GM19397 (cell line): ENCODE measurements around the gene RNH1.

ENCODE experiments used
- ATAC-seq: cut with Tn5 transposase; IDR thresholded peaks from one replicate; pipeline ENCODE4 v1.9.1; 2021; ENCODE audit warnings: mild to moderate bottlenecking, moderate library complexity; ENCODE audit not compliant: unreplicated experiment

RNH1 gene

GRCh38 chr11:459511-460220 lies 47.4 kb downstream of the RNH1 start:
- no peak for ATAC-seq

GRCh38 chr11:457111-457760 lies 49.8 kb downstream of the RNH1 start:
- no peak for ATAC-seq

GRCh38 chr11:456533-456932 lies 50.5 kb downstream of the RNH1 start:
- ATAC-seq: no peak

GRCh38 chr11:455566-456147 lies 51.4 kb downstream of the RNH1 start:
- ATAC-seq: no peak

GRCh38 chr11:454801-455565 lies 52.1 kb downstream of the RNH1 start:
- ATAC-seq: no peak

- no peak for ATAC-seq
These were observed 53.0 kb downstream of the RNH1 start for GRCh38 chr11:454043-454442.

GRCh38 chr11:453564-453963 lies 53.5 kb downstream of the RNH1 start:
- ATAC-seq: no peak

GRCh38 chr11:452916-453527 lies 54.0 kb downstream of the RNH1 start:
- no peak for ATAC-seq

- no peak for ATAC-seq
These were observed 54.8 kb downstream of the RNH1 start for GRCh38 chr11:452203-452744.

GRCh38 chr11:451738-452137 lies 55.3 kb downstream of the RNH1 start:
- no peak for ATAC-seq

GRCh38 chr11:450809-451451 lies 56.1 kb downstream of the RNH1 start:
- peak; percentile 9 for ATAC-seq

GRCh38 chr11:449889-450808 lies 56.9 kb downstream of the RNH1 start, which contains the start of gene PTDSS2:
Gene PTDSS2, plus strand, starts transcription at chr11:450279. Its CDS starts 177 bp downstream, at chr11:450456.
- peak; percentile 67 for ATAC-seq

GRCh38 chr11:447923-448731 lies 58.9 kb downstream of the RNH1 start:
- peak; percentile 57 for ATAC-seq

GRCh38 chr11:446891-447290 lies 60.2 kb downstream of the RNH1 start:
- ATAC-seq: no peak

- ATAC-seq: no peak
These were observed 61.1 kb downstream of the RNH1 start for GRCh38 chr11:445765-446588.
